ENCODE results near the gene PDE4B.

The PDE4B gene

DNA sequence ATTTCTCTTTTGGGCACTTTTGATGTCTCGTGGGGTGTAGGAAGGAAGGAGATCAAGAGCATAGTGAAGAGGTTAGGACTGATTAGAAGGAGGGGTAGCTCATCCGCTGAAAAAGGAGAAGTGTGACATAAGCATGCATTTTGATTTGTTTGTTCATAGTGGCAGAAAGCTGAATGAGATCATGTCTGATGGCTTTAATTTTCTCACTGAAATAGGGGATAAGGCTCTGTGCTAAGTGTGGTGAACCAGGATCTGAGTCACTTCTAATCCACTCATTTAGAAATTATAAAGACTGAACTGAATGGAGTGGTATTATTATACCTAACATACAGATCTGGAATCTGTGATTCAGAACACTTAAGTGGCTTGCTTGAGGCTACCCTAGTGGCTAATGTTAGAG, 344.5 kb downstream of the PDE4B start:
- no peak overlapping the region for H3K4me3 ChIP-seq (ENCODE audit: low read depth, low read length)
- TF ChIP-seq, protein P1, sequence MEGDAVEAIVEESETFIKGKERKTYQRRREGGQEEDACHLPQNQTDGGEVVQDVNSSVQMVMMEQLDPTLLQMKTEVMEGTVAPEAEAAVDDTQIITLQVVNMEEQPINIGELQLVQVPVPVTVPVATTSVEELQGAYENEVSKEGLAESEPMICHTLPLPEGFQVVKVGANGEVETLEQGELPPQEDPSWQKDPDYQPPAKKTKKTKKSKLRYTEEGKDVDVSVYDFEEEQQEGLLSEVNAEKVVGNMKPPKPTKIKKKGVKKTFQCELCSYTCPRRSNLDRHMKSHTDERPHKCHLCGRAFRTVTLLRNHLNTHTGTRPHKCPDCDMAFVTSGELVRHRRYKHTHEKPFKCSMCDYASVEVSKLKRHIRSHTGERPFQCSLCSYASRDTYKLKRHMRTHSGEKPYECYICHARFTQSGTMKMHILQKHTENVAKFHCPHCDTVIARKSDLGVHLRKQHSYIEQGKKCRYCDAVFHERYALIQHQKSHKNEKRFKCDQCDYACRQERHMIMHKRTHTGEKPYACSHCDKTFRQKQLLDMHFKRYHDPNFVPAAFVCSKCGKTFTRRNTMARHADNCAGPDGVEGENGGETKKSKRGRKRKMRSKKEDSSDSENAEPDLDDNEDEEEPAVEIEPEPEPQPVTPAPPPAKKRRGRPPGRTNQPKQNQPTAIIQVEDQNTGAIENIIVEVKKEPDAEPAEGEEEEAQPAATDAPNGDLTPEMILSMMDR (IDR thresholded peaks at IDR 0.05; ENCODE audit: borderline replicate concordance, insufficient read depth, low read depth, low read length): no peak

DNA sequence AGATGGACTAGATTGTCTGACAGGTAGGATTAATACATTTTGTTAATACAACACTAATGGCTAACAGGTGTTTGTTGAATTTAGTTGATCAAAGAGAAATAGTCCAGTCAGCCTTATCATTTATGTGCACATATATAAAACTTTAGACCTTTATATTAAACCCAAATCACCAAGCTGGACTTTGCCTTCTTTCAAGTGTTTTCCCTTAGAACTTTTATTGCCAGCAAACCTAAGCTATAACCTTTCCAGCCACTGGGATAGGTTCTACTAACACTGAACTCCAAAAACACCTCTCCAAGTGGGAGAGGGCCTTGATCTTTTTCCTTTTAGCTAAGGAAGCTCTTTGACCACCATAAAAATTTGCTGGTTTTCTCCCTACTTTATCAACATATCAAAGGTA, 345.9 kb downstream of the PDE4B start:
- no peak overlapping the region for H3K4me3 ChIP-seq (ENCODE audit: low read depth, low read length)
- TF ChIP-seq, protein P1 (IDR thresholded peaks at IDR 0.05; ENCODE audit: borderline replicate concordance, insufficient read depth, low read depth, low read length): no peak

DNA sequence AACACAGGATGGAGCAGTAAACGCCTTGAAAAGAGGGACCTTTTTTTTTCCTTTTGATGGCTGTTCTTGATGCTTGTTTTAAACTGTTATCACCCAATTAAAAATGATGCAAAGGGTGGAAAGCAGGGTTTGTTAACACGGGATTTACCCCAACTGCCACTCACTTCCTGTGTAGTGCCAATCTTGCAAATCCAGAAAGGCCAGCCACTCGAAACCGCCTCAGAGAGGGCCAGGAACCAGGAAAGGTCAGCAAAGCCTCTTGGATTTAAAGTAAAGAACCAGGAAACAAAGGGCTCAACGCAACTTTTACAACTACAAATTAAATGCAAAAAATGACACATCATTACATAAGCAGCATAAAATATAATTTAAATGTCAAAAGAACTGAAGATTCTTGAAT, 347.4 kb downstream of the PDE4B start:
- TF ChIP-seq, protein P1 (IDR thresholded peaks at IDR 0.05; ENCODE audit: borderline replicate concordance, insufficient read depth, low read depth, low read length): no peak
- no peak overlapping the region for H3K4me3 ChIP-seq (ENCODE audit: low read depth, low read length)

DNA sequence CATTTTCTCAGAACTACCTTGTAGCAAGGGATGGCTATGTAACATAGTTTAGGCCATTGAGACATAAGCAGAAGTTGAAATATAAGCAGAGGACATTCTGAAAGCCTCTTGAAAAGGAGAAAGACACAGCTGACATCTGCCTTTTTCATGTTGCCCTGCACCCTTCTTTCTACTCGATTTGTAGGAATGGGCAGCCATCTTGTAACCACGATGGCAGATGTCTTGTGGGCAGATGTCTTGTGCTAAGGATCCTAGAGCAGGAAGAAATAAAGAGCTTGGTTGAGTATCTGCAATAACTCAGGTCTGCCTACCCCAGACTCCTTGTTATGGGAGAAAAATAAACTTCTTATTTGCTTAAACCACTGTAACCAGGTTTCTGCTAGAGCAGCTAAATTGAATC, 351.0 kb downstream of the PDE4B start:
- H3K4me3 ChIP-seq (ENCODE audit: low read depth, low read length): no peak overlapping the region
- TF ChIP-seq, protein P1 (IDR thresholded peaks at IDR 0.05; ENCODE audit: borderline replicate concordance, insufficient read depth, low read depth, low read length): no peak

DNA sequence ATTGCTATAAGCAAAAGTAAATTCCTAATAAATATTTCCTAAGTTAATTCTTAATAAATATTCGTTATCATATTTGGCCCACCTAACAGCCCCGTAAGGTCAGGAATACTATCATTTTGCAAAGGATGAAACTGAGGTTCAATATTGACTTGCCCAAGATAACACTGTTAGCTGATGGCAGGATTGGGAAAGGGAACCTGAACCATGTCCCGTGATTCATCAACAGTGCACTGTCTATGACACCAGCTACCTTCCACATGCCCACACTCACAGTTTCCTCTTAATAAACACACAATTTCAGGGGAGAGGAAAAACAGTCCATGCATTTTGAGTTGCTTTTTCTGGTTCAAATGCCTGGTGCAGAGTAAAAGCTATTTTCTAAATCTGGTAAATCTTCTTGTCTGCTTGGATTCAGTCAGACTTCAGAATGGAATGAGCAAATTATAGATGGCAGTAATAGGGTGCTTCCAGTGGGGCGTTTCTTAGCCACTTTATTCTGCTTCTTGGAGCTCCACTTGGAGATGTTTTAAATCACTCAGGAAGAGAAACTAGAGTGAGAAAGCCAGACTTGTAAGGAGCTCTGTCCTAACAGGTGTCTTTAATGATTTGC, 354.6 kb downstream of the PDE4B start:
- H3K4me3 ChIP-seq (ENCODE audit: low read depth, low read length): no peak overlapping the region
- TF ChIP-seq, protein P1 (IDR thresholded peaks at IDR 0.05; ENCODE audit: borderline replicate concordance, insufficient read depth, low read depth, low read length): no peak

DNA sequence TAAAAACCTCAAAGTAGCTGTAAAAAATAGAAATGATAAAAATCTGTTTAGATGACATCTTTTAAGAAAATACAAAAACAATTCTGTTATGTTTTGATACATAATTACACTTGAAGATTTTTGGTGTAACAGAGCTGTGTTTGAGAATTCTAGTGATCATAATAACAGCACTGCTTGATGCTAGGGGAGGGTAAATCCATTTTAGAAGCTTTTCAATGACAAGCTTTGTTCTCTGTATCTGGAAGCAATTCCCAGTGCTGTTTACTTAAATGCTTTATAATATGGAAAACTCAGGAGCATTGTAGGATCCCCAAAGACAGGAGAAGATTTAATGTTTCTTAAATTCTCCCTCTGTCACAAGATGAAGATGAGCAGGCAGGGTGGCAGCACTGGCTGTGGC, 359.3 kb downstream of the PDE4B start:
- TF ChIP-seq, protein P1 (IDR thresholded peaks at IDR 0.05; ENCODE audit: borderline replicate concordance, insufficient read depth, low read depth, low read length): no peak

DNA sequence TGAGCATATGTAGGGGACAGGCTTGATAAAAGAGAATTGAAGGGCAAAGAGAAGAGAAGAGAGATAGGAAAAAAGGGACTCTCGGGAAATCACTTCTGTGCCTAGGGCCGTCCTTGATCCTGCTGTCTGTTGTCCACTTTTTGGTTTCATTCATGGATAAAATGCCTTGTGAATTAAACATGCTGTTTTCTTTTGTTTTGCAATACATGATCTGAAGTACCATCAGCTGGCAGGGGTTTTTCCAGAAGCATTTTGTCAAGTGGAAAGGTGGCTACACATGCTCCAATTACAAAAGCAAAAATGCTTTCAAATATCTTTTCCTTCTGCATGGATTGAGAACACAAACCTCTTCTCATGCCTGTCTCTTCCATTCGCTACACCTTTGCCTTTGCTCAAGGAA, 361.7 kb downstream of the PDE4B start:
- TF ChIP-seq, protein P1 (IDR thresholded peaks at IDR 0.05; ENCODE audit: borderline replicate concordance, insufficient read depth, low read depth, low read length): no peak
- H3K4me3 ChIP-seq (ENCODE audit: low read depth, low read length): no peak overlapping the region

More for the DNA sequence above, 359.3 kb downstream of the PDE4B start:
- H3K4me3 ChIP-seq (ENCODE audit: low read depth, low read length): no peak overlapping the region

Data from GM12875 (cell line).